Epithelial cell of prostate (primary cell): ENCODE data around the gene ZNF365.
"Not testable (repeated sequence)": the region's sequence is repeated elsewhere in the genome, so short reads cannot be mapped to it uniquely, and the experiment has no call there.

ENCODE experiments used
- DNase-seq: peaks from one replicate; pipeline ENCODE4 v3.0.0-alpha.2; 2011; ENCODE audit warnings: low read depth, low spot score
- H3K27ac ChIP-seq: fragments of 450-650 bp; 2 replicates; pipeline ENCODE4 v1.5.1; 2017; ENCODE audit warnings: mild to moderate bottlenecking

ZNF365 gene, protein sequence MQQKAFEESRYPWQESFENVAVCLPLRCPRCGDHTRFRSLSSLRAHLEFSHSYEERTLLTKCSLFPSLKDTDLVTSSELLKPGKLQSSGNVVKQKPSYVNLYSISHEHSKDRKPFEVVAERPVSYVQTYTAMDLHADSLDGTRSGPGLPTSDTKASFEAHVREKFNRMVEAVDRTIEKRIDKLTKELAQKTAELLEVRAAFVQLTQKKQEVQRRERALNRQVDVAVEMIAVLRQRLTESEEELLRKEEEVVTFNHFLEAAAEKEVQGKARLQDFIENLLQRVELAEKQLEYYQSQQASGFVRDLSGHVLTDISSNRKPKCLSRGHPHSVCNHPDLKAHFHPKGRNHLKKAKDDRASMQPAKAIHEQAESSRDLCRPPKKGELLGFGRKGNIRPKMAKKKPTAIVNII

DNA sequence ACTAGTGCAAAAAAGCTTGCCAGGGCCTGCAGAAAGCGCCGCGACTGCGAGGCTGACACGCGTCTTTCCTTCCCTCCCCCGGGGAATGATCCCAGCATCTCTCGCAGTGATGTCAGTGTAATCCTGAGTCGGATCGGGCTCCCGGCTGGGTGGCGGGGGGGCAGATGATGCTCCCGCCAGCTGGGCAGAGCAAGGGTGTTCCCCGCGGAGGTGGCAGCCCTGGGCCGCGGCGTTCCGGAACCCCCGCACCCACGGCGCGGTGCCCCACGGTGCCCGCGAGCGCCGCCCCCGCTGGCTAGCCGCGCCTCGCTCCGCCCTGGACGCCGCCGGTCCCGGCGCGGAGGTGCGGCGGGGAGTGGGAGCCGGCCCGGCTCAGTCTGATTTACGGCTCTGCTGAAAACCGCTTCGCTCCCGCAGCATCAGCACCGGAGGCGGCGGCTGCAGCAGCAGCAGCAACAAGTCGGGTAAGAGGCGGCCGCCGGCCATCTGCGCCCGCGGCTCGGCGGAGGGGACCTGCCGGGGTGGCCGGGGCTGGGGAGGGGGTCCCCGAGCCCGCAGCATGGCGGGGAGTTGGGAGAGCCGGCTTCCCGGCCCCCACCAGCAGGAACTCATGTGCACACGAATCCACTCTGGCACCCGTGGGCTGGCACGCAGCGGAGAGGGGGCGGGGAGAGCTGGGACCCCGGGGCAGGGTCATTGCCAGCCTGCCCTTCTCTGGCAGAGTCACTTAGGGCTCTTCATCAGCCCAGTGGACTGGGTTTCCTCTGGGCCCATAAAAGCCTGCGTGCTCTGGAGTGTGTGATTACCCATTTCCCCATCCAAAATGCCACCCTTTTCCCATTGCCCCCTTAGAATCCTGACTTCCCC lies at the start of gene ZNF365:
TSS of gene ZNF365 (plus strand) at position 375 of the 867 bp plus-strand sequence. CDS start 1,825 bp downstream, outside the sequence.
- DNase-seq = no peak
- peak within 1 kb of the TSS; percentile 47 for H3K27ac ChIP-seq

DNA sequence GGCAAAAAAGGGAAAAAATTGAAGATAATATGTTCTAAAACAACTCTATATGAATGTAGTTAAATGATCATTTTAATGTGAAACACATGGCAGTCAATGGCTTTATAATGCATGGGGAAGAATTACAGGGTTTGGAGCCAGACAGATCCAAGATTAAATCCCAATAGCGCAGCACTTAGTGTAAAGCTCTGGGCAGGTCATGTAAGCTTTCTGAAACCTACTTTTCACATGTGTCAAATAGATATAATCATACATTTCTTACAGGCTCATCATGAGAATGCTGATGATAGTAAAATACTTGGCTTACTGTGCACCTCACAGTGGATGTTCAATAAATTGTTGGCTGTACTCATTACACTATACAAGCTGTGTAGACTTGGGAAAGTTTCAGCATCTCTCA lies 48.0 kb upstream of the ZNF365 start:
- no peak overlapping the region for H3K27ac ChIP-seq
- no peak for DNase-seq

DNA sequence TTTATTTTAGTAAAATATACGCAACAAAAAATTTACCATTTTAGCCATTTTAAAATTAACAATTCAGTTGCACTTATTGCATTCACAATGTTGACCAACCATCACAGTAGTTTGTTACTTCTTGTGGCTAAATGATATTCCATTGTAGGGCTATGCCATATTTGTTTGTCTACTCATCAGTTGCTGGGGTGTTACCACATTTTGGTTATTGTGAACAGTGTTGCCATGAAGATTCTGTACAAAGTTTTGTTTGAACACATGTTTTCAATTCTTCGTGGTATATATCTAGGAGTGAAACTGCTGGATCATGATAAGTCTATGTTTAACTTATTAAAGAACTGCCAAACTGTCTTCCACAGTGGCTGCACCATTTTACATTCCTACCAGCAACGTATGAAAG lies 46.3 kb upstream of the ZNF365 start:
- DNase-seq = no peak
- no peak overlapping the region for H3K27ac ChIP-seq

DNA sequence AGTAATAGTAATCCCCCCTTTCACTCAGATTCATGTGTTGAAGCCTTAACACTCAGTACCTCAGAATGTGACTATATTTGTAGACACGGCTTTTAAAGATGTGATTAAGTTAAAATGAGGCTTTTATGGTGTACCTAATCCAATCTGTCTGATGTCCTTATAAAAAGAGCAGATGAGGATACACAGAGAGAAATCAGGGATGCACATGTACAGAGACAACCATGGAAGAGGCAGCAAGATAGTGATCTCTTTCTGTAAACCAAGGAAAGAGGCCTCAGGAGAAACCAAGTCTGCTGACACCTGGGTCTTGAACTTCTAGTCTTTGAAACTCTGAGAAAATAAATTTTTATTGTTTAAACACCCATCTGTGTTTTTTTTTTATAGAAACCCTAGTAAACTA lies 44.0 kb upstream of the ZNF365 start:
- DNase-seq = no peak
- H3K27ac ChIP-seq = no peak overlapping the region

DNA sequence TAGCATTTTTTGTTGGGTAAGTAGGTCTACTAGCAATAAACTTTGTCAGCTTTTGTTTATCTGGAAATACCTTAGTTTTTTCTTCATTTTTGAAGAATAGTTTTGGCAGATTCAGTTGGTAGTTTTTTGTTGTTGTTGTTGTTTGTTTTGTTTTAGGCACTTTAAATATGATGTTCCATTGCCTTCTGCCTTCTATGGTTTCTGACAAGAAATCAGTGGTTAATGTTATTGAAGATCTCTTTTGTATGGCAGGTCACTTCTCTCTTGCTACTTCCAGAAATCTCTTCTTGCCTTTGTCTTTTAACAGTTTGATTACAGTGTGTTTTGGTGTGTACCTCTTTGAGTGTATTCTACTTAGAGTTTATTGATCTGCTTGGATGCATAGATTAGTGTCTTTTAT lies 41.8 kb upstream of the ZNF365 start:
- DNase-seq = no peak
- no peak overlapping the region for H3K27ac ChIP-seq

DNA sequence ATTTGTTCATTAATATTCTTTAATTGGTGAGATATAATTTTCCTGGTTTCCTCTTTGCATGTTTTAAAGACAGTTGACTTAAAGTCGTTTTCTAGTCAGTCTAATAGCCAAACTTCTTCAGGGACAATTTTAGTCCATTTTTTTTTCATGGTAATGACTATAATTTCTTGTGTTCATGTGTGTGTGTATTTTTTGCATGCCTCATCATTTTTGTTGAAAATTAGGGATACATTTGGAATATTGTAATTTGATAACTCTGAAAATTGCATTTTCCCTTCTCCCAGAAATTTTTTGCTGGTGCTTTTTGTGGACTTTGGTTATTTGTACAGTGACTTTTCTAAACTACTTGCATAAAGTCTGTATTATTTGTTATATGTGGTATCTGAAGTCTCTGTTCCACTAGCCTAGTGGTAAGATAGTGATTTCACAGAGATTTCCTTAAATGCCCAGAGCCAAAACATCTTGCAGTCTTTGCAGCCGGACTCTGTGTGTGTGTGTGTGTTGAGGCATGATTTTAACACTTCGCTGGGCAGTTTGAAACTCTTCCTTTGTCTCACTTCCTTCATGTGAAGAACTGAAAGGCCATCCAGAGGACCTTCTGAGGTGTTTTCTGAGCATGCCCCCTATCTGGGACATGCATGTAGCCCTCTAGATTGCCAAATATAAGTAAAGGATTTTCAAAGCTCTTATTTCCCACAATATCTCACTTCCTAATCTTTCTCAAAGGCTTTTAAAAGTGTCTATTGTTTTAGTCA lies 40.9 kb upstream of the ZNF365 start:
- DNase-seq = no peak
- H3K27ac ChIP-seq = no peak overlapping the region

DNA sequence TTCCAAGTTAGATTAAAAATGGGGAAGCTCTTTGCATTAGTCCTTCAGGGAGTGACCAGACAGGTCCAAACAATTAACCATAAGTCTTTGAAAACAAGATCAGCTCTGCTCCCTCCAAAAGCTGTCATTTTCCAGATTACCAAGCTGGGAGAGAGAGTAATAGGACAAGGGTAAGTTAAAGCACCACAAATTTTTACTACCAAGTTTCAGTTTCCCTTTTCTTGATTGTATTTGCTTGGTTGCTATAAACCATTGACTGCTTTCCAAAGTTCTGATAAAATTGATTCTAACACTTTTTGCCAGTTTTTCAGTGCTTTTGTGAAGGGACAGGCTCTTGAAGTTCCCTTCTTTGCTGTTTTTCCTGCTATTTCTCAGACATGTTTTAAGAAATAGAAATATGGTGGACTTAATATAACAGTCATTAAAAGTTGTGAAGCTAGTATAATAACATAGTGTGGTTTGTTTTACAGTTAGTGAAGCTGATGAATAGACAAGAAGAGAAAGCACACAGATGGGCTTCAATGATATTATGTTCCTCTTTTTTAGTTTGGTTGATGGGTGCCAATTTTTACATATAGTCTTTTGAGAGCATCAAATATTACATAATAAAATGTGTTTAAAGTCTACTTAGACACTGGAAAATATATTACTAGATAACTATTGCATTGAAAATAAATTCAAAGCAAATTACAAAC lies 40.0 kb upstream of the ZNF365 start:
- H3K27ac ChIP-seq = no peak overlapping the region
- no peak for DNase-seq

DNA sequence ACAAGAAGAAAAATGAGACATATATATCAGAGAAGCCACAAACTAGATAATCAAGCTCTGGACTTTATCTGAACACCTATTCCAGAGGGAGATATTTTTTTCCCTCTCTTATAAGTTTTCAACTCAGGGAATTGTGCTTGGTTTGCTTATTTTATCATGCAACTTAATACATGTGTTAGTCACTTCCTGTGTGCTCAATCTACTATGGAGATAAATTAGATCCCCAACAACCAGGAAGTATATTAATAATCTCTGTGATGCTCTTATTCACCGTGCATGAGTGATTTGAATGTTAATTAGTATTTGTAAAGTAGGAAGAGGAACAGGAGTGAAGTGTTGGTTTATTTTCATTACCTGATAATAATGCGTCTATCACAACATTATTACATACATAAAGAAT lies 38.8 kb upstream of the ZNF365 start:
- no peak for DNase-seq
- H3K27ac ChIP-seq = peak overlapping the region; percentile 64

DNA sequence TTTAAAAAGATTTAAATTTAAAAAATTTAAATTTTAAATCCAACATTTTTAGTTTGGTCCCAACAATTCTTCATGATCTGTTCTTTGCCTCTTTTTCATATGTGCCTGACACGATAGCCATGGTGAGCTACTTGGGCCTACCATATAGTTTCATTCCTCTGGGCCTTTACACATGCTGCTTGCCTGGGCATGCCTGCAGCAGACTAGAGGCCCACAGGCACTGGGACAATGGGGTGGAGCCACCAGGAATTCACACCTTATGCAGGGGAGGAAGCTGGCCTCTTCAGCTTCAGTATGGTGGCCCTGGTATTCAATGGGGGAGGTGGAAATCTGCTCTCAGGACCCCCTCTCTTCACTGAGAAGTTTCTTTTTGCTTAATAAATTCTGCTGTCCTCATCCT lies 37.8 kb upstream of the ZNF365 start:
- no peak for DNase-seq

DNA sequence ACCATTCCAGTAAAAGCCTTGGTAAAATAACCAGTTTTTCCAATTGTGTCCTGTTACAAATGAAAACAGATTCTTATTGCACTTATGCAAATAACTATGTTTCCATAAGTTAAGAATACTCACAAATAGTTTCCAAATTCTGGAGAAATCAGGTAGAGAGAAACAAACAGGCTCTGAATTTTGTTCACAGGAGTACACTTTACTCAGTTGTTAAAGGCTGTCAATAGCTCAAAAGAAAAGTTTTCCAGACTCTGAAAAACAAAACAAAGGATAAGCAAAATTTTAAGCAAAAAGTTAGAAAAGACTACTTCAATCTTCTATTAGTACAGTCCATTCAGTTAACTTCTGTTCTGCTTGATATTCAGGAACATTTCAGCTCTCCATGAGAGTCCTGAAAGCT lies 32.8 kb upstream of the ZNF365 start:
- no peak for DNase-seq
- H3K27ac ChIP-seq = no peak overlapping the region

More for the DNA sequence above, 37.8 kb upstream of the ZNF365 start:
- H3K27ac ChIP-seq = peak overlapping the region; percentile 64

DNA sequence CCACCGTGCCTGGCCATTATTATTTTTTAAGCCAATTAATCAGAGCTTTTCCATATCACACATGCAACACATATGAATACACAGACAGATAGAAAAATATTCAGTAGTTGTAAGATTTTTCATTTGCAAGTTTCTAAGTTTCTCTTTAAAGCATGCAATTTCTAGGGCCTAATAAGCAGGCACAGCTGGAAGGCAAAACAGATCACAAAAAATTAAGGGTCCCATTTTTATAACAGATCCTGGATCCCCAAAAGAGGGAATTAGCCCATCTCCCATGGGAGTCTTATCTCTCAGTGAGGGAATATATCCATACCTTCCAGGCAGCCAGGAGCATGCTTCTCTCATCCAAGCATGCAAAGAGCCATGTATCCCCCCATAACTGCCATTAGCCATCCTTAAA lies 31.2 kb upstream of the ZNF365 start:
- no peak overlapping the region for H3K27ac ChIP-seq
- DNase-seq = no peak

DNA sequence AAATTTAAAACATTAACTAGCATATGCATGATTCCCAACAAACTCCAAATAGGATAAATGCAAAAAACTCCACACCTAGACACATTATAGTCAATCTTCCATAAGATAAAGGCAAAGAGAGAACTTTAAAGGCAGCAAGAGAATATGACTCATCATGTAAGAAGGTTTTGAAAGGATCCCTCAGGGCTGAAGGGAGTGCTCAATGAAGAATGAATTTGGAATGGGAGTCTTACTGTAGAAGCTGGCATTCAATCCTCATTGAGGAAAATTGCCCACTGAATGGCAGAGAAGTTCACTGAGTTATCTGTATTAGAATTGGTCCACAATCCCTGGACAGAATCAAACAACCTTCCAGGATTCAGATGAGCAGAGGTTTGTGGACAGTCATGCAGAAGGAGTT lies 26.1 kb upstream of the ZNF365 start:
- DNase-seq = no peak
- no peak overlapping the region for H3K27ac ChIP-seq

DNA sequence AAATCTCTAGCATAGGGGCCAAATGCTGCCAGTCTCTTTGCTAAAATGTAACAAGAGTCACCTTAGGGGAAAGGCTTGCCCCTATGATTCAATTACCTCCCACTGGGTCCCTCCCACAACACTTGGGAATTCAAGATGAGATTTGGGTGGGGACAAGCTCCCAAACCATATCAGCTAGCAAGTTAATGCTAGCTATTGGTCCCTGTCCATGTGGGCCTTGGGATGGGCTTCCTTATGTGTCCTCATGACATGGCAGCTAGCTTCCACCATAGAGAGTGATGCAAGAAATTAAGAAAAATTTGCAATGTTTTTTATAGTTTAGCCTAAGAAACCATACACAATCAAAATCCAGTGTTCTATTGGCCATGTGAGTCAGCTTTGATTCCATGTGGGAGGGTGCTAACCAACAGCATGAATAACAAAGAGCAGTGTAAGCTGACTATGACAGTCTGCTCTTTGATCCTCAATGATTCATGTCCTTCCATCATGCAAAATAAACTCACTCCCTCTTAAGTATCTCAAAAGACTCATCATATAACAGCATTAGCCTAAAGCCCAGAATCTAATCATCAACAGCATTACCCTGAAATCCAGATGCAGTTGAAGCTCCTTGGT lies 21.7 kb upstream of the ZNF365 start:
- peak; percentile 76 for DNase-seq
- peak overlapping the region; percentile 76 for H3K27ac ChIP-seq

DNA sequence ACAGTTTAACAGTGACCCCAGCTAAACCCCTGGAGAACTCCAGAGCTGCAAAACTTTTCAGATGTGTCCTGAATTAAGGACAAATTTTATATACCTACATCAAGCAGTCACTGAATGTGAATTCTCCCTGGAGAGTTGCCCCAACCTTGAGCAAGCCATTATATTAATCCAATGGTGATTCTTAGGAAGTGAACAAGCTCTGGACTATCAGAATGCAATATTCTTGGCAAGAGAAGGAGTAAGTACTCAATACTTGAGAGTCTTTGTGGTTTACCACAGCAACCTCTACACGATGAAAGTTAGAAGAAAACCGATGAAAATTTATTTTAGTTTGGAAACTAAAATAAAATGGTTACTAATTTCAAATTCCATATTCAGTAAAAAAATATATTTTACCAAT lies 19.3 kb upstream of the ZNF365 start:
- DNase-seq = no peak
- H3K27ac ChIP-seq = no peak overlapping the region

DNA sequence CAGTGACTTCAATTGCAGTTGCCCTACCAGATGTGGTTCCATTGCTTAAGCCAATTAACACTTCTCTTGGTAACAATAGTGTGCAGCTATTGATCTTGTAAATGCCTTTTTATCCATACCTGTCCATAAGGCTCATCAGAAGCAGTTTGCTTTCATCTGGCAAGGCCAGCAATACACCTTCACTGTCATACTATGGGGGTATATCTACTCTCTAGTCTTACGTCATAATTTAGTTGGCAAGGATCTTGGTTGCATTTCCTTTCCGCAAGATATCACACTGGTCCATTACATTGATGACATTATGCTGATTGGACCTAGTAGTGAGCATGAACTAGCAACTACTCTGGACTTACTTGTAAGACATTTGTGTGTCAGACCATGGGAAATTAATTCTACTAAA lies 17.7 kb upstream of the ZNF365 start:
- no peak for DNase-seq

DNA sequence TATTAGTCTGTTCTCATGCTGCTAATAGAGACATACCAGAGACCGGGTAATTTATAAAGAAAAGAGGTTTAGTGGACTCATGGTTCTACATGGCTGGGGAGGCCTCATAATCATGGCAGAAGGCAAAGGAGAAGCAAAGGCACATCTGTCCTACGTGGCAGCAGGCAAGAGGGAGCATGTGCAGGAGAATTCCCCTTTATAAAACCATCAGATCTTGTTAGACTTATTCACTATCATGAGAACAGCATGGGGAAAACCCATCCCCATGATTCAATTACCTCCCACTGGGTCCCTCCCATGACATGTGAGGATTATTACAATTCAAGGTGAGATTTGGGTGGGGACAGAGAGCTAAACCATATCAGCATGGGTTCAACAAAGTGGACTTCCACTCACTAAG lies 16.0 kb upstream of the ZNF365 start:
- H3K27ac ChIP-seq, DNase-seq: not testable (repeated sequence)

More for the DNA sequence above, 17.7 kb upstream of the ZNF365 start:
- no peak overlapping the region for H3K27ac ChIP-seq

DNA sequence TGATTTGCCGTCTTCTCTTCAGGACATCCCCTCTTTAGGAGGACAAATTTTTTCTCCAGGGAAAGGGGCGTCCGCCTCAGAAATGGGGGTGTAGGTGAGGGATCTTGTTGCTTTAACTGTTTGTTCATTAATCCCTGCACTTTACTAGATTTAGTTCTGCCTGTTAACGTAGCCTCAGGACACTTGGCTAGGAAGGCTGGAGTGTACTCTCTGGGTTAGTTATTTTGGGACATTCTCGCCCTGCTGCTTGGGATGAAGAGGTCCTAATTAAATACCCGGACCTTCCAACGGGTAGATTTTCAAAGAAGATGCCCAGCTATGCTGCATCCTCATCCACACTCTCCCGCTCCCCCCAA lies 552 bp upstream of the ZNF365 start:
- H3K27ac ChIP-seq = peak overlapping the region; percentile 47
- DNase-seq = no peak

DNA sequence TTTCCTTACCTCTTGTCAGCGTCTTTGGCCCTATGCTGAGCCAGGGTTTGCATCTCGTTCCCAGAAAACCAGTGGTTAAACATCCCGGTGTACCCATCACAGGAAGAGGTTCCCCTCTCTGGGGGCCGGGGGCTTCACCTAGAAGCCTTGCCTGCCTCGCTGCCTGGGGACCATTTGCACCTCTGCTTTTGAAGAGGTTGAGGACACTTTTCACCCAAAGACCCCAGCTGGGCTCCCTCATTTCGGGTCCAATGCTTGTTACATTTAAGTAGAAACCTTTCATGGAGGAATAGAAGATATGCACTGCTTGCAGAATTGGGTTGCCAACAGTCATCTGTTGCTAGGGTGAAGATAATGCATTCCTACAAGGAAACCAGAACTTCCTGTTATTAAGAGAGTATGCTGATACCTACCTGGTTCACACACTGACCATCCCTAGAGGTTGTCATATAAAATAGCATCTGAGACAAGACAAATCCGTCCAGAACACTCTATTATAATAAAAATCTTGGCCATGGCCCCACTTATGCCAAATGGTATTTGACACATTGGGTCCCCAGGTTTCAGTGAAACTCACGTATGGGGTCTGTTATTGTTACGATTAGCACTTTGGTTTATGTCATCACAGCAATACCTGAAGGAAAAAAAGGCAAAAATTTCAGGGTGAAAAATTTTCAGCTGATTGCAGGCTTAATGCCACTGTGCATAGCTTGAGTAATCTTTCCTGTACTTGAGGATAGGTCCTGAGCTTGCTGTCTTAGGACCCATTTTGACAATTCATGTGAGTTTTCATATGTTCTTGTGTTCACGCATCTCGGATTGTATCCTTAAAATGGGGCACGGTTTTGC lies 917 bp downstream of the ZNF365 start:
- H3K27ac ChIP-seq = peak overlapping the region; percentile 47

More for the DNA sequence above, 917 bp downstream of the ZNF365 start:
- no peak for DNase-seq
